GM19395 (cell line): Measurements from ENCODE around the gene TYRO3.

Experiments used
- ATAC-seq: cut with Tn5 transposase; IDR thresholded peaks from one replicate; pipeline ENCODE4 v1.9.1; 2021; ENCODE audit warnings: mild to moderate bottlenecking, moderate library complexity; ENCODE audit not compliant: unreplicated experiment

The TYRO3 gene

DNA sequence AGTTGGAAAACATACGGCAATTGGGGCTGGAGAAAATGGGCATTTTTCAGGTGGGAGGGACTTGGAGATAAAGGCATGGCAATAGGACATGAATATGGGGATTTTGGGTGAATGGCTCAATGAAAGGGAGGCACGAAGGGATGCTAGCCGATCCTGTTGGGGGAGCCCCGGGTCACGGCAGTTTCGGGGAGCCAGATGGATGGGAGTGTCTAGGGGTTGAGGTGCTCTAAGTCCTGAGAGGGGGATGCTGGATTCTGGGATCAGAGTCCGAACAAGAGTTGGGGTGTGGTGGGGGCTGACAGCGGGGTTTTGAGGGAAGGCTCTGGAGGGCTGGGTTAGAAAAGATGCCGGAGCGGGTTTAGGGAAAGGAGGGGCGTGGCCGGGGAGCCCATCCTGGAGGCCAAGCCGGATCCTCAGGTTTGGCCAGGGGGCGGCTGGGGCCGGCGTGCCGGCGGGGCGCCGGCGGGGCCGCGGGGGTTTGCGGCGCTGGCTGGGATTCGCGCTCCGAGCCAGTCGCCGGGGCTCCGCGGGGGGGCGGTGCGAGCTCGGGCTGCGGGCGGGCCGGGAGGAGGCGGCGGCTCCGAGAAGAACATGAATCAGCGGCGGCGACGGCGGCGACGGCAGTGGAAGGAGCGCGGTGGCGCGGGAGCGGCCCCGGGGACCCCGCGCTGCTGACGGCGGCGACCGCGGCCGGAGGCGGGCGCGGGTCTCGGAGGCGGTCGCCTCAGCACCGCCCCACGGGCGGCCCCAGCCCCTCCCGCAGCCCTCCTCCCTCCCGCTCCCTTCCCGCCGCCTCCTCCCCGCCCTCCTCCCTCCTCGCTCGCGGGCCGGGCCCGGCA lies at the start of gene TYRO3:
TSS of gene TYRO3 (plus strand) at position 813 of the 839 bp plus-strand sequence. CDS start 46 bp downstream, outside the sequence.
- ATAC-seq, result no peak

DNA sequence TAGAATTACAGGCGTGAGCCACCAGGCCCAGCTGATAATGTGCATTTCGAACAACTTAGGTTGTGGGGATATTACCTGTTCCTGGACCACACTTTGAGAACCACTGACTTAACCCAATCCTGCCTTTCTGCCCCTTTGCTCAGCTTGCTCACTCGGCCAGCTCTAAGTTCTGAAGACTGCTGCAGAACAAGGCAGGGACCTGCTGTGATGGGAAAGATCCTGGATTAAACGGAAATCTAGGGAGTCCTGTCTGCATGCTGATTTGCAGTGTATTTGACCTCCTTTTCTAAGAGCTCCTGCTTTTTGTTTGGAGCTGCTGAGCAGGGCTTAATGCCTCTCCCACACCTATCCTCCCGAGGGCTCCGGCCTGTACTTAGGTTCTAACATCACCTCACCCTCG lies 48.3 kb upstream of the TYRO3 start:
- no peak for ATAC-seq

DNA sequence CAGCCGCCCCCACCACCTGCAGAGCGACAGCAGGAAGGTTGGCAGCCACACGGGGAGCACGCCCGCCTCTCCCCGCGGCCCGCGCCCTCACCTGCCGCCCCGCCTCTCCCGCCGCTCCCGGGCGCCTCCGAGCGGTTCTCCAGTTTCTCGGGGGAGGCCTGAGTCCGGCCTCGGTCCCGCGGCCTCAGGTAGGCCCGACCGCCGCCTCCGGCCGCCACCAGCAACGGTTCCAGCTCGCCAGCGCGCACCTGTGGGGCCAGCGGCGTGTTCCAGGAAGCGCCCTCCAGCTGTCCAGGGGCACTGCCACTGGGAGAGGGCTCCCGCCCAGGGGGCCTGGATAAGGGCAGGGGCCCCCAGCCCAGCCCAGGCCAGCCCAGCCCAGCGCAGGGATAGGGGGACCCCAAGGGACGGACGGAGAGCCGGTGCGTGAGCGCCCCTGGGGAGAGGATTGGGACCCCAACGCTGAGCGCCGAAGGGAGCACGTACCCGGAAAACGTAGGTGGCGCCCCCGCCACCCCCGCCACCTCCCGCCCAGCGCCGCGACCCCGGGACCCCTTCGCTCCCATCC lies 47.6 kb upstream of the TYRO3 start:
- ATAC-seq, result no peak

DNA sequence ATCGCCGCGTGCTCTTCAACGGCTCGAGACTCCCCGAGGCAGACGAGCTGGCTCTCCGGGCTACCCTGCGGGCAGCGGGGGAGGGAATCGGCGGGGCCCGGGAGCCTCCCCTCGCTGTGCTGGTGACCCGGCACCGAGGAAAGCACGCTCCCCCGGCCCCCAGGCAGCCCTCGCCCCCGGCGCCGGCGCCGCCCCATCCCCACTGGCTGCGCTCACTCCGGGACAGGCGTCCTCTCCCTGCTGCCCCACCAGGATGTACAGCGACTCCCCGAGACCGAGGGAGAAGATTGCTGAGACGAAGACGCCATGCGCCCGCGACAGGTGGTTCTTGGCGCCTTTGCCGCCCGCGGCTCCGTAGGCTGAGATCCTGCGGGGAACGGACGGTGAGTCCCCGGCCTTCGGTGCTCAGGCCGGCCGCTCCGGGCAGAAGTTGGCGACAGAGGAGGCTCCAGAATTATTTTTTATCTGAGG lies 47.1 kb upstream of the TYRO3 start:
- no peak for ATAC-seq

DNA sequence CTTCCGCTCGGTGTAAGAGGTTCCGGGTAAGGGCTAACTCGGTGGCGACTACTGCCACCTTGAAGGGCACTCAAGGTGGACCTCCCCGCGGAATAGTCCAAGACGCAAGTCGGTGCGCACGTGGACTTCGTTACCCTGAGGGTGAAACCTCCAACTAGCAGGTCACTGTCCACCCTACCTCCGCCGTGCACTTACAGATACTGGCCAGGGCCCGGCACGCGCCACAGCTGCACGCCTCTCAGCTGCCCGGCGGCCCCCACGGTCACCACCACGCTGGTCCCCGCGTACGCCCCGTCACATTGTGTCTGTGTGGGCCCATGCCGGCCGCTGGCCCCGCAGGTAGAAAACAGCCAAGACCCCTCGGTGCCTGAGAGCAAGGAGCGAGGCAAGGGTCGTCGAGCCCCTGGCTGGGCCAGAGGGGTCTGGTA lies 46.5 kb upstream of the TYRO3 start:
- ATAC-seq, result no peak

DNA sequence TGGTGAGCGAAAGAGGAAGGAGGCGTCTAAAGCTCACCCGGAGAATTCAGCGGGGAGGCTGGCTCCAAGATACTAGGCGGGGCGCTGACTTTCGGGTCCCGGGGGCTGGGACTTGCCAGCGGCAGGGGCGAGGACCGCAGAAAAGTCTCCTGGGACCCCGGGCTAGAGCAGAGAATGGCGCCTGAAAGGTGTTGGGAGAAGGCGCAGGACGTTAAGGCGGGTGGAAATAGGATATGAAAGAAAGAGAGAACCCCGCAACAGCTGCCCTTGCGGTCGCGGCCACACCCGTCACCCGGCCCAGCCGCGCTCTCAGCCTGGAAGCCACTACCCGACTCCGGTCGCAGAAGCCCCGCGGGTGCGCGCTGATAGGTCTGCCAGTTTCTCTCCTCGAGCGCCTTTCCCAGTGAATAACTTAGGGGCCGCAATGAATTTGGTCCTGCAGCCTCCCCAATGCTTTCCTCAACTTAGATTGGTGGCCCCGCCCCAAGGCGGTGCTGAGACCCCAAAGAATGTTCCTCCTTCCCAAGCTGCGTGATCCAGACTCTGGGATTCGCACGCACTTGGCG lies 46.0 kb upstream of the TYRO3 start:
- ATAC-seq, result no peak

DNA sequence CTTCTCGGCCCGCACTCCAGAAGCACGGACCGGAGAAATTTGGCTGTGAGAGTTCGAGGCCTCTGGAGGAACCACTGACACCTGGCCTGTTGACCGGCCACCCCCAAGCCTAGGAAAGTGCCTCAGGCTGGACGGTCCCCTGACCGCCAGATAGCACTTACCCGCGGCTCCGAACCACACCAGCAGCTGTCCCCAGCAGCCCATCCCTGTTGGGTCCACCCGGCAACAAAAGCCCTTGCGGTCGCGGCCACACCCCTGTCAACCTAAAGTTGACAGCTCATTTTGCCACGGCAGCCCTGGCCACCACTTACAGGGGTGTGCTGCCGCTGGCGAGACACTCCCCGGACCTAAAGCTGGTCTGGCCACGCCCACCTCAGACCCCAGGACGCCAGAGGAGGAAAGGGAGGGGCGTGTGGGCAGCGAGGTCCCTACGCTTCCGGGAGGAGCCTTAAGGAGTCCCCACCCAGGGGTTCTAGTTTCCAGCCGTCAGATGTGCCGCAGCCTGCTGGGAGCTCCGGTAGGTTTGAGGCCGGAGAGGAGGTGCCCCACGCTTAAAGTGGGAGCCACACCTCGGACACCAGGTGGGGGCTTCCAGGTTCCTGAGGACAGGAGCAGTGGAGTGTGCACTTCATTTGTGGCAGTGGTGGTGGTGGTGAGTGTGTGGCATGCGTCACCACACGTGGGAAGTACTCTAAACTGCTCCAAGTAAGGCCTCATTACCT lies 45.3 kb upstream of the TYRO3 start, which contains the start of gene LTK:
TSS of gene LTK (minus strand) at position 322 of the 722 bp plus-strand sequence. CDS start at position 204, 118 bp downstream.
- ATAC-seq, result no peak

DNA sequence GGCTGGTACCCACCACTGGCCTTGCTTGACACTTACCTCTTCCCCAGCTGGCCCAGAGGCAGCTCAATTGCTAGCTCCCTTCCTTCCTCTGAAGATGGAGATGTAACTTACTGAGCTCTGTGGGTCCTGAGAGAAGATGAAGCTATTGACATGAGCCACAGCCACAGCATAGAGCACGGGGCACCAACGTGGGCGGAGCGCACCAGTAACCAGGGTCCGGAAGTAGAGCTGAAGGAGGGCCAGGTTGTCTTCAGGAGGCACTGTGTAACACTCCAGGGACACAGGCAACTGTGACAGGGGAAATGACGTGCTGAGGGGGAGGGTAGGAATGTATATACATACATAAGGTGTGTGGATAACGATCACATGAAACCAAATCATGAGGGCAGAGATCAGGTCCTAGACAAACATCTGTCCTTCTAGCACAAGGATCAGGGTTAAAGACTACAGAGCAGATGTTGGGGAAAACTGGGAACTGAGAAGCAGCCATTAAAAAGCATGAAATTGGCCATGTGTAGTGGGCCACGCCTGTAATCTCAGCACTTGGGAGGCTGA lies 41.0 kb upstream of the TYRO3 start:
- no peak for ATAC-seq

DNA sequence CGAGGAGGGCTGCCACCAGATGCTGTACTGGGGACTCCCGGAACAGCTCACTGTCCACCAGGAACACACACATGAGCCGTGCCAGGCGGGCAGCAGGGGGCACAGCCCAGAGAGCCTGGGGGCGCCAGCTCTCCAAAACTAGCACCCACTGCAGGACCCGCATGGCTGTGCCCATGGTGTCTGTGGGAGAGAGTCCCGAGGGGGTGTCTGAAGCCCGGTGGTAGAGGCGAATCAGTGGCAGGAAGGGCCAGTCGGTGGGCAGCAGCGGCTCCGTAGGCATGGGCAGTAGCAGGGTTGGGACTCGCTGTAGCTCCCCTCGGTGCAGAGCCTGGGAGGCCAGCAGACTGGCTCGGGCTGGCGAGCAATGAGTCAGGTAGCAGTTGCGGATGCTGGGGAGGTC lies 38.4 kb upstream of the TYRO3 start:
- ATAC-seq, result no peak

DNA sequence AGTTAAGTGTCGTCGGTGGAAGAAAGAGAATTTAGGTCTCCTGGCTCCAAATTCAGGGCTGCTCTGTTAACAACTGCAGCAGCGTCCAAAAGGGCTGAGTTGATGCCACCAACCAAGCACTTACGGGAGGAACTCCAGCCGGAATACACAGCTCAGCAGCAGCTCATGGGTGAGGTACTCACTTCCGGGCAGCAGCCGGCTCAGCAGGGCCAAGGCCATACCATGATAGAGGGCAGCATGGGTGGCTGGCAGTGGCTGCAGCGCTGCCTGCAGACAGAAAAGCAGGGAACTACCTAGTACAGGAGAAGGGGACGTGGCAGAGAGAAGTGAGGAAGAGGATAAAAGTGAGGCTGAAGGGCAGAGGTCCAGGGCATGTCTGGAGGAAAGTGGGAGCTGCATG lies 37.4 kb upstream of the TYRO3 start:
- ATAC-seq, result no peak

DNA sequence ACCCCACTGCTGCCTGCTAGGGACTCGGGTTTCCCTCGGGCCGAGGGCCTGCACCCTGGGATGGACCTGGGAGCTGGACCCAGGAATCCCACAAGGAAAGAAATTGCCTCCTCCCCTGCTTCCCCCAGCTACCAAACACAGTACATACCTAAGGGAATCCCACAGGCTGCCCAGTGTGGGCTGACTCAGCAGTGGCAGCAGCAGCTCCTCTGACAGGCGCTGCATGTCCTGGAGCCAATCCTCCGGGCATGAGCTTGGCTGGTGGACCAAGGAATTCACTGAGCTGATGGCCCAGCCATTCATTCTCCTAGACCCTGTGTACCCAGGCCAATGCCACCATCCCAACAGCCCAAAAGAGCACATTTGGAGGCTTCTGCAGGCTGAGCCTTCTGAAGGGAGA lies 35.9 kb upstream of the TYRO3 start:
- ATAC-seq, result no peak

DNA sequence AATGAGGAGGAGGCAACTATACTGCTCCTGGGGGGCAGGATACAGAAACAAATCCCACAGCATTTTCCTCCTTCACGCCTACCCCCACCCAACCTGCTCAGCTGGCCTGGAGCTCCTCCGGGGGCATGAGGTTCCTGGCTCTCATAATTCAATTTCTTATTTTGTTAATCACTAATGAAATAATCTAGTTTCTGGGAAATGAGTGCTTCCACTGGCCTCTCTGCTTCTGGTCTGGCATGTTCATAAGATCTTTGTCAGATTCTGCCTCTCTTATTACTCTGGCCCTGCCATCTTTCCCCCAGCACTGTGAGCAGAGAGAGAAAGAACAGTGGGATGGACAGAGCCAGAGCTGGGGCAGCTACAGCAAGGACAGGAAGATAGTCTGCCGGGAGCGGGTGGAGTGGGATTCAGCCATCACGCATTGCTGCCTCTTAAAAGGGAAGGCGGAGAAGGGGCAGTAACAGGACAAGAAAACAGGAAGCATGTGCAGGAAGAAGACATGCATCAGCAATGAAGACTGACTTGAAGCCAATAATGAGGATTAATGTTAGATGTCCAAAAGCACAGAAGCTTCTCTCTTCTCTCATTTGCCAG lies 28.6 kb upstream of the TYRO3 start:
- no peak for ATAC-seq

DNA sequence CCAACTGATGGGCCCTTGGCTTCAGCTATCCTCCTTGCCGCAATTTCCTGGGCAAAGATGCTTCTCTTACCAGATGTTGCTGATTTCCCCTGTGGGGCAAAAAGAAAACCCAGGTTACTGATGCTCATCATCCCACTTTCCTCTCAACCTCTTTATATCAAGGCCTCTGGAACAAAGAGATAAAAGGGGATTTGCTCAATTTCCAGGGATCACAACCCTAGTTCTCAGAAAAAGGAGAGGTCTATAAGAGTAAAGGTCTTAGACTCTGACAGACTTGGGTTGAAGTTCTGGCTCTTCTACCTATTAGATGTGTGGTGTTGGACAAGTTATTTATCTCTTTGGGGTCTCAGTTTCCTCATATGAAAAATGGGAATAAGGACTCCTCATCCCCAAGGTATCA lies 23.5 kb upstream of the TYRO3 start:
- ATAC-seq, result no peak

DNA sequence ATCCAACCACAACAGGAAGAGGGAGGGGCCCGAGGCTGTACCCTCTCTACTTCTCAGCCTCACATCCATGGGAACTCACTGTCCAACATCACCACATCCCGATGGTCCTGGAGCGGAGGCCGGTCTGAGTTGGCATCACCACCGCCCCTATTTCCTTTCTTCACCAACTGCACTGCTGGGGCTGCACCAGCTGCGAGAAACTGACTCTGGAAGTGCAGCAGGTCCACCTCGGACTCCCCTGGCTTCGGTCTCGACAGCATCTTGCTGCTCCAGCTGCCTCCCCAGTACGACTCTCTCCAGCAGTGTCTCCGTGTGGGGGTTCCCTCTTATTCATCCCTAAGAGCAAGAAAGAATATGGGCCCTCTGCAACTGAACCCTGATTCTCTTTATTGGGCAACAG lies 22.1 kb upstream of the TYRO3 start:
- ATAC-seq, result no peak

DNA sequence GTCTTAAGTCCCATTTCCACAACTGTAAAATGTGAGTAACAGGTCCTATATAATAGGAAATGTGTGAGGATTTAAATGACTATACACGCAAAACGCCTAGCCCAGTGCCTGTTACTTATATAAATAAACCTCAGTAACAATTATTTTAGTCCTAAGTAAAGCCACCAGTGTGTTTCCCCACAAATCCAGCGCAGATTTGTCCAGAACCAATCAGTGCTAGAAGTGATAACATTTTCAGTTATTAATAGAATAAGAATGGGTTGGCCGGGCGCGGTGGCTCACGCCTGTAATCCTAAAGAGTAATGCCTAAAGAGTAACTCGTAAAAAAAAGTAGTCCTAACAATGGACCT lies 15.5 kb upstream of the TYRO3 start:
- no peak for ATAC-seq

DNA sequence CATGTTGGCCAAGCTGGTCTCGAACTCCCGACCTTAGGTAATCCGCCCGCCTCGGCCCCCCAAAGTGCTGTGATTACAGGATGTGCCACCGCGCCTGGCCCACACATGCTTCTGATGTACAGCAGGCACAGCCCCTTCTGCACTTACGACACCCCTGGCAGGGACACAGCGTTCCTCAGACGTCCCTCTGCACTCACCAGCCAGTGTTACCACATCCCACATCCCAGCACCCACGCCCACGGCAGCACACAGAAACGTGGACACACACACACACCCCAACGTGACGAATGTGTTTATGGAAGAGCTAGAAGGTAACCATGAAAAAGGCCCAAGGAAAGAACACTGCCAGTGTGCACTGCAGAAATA lies 14.4 kb upstream of the TYRO3 start:
- no peak for ATAC-seq

DNA sequence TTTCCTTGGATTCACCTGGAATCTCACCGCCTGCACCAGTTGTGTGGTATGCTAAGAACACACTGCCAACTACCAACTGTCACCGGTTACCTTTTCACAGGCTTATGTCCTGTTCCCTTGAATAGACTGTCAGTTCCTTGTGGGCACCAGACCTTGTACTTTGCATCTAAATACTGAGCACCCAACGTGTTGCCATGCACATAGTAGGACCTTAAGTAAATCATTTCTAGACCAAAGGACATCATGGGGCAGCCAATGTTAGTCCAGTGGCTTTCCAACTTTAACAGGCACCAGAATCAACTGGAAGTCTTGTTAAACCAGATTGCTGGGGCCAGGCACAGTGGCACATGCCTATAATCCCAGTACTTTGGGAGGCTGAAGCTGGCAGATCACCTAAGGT lies 13.8 kb upstream of the TYRO3 start:
- ATAC-seq, result no peak

DNA sequence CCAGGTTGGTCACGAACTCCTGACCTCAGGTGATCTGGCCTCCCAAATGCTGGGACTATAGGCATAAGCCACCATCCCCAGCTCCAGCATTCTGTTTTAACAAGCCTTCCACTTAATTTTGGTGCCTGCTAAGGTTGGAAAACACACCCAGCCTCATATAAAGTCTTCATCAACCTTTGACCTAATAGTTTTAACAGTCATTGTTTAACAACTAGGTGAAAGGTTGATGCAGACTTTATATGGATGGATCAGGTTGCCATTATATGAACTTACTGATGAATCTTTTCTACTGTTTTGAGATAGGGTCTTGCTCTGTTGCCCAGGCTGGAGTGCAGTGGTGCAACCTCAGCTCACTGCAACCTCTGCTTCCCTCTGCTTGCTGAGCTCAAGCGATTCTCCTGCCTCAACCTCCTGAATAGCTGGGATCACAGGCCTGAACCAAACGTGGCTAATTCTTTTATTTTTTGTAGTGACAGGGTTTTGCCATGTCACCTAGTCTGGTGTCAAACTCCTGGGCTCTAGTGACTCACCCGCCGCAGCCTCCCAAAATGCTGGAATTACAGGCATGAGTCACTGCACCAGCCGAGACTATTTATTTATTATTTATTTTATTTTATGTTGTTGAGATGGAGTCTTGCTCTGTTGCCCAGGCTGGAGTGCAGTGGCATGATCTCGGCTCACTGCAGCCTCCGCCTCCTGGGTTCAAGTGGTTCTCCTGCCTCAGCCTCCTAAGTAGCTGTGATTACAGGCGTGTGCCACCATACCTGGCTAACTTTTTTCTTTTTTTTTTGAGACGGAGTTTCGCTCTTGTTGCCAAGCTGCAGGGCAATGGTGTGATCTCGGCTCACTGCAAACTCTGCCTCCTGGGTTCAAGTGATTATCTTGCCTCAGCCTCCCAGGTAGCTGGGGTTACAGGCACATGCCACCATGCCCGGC lies 11.9 kb upstream of the TYRO3 start:
- no peak for ATAC-seq

DNA sequence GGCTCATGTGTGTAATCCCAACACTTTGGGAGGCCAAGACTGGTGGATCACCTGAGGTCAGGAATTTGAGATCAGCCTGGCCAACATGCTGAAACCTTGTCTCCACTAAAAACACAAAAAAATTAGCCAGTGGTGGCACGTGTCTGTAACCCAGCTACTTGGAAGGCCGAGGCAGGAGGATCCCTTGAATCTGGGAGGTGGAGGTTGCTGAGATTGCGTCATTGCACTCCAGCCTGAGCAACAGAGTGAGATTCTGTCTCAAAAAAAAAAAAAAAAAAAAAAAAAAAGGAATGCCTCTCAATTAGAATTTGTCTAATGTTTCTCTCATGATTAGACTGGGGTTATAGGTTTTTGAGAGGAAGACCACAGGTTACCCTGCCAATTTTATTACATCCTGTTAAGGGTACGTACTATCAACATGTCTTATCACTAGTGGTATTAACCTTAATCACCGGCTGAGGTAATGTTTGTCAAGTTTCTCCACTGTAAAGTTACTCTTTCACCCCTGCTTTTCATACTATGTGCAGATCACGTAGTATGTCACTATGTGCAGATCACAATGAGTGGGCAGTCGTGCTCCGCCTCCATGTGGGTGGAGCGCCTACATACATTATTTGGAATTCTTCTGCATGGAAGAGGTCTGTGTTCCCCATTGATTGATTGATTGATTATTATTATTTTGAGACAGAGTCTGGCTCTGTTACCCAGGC lies 8.8 kb upstream of the TYRO3 start:
- ATAC-seq, result no peak
